Naive thymus-derived CD4-positive, alpha-beta T cell (primary cell): ENCODE results near the gene PGBD2. TPM values are rescaled to one million over a fixed set of nuclear protein-coding genes. Genes with fewer than 3 reads are reported as not detected.

ENCODE experiments used
- ATAC-seq: fragments of 150-1000 bp; cut with Tn5 transposase; 2 replicates; pipeline ENCODE4 v1.10.0; 2021; ENCODE audit warnings: mild to moderate bottlenecking, moderate library complexity
- CTCF ChIA-PET: fragments of 350-600 bp; sonication (Branson Sonifier 250); formaldehyde crosslinking; loops from one replicate; lab custom pipeline; 2021; ENCODE audit warnings: antibody characterized with exemption; lab: Charles Lee
- POLR2A ChIA-PET: fragments of 350-600 bp; sonication (Branson Sonifier 250); formaldehyde crosslinking; loops from one replicate; lab custom pipeline; 2021; ENCODE audit warnings: antibody characterized with exemption, inconsistent platforms; lab: Charles Lee
- DNase-seq, 9 donors: peaks; one replicate each; pipeline versions ENCODE4 v3.0.0 to v3.0.0-alpha.2; 2020 to 2022; ENCODE audit warnings: mixed read lengths in 1 of 9
- H3K27ac ChIP-seq: one replicate; pipeline ENCODE4 v1.7.0; 2013; ENCODE audit warnings: mild to moderate bottlenecking, low read depth, low read length, moderate library complexity
- H3K27me3 ChIP-seq, 2 donors: one replicate each; pipeline ENCODE4 v1.7.0; 2013; ENCODE audit warnings: low read length in 2 of 2, mild to moderate bottlenecking in 2 of 2, moderate library complexity in 2 of 2; ENCODE audit not compliant: control insufficient read depth in 2 of 2, insufficient read depth in 2 of 2
- H3K36me3 ChIP-seq, 3 experiments: 1 replicate in 2 of 3; 2 replicates in 1 of 3; pipeline ENCODE4 v1.7.0; 2013; ENCODE audit warnings: low read length in 3 of 3, mild to moderate bottlenecking in 3 of 3, moderate library complexity in 1 of 3; ENCODE audit not compliant: insufficient read depth in 3 of 3, control insufficient read depth in 2 of 3
- H3K4me1 ChIP-seq, 2 donors: one replicate each; pipeline ENCODE4 v1.7.0; 2013; ENCODE audit warnings: low read length in 2 of 2, mild to moderate bottlenecking in 2 of 2, moderate library complexity in 1 of 2; ENCODE audit not compliant: control insufficient read depth in 2 of 2, insufficient read depth in 2 of 2
- H3K4me3 ChIP-seq: 2 replicates; pipeline ENCODE4 v1.7.0; 2013; ENCODE audit warnings: mild to moderate bottlenecking, low read length
- H3K9me3 ChIP-seq, 3 experiments: 1 replicate in 2 of 3; 2 replicates in 1 of 3; pipeline ENCODE4 v1.7.0; 2013; ENCODE audit warnings: low read length in 3 of 3; ENCODE audit not compliant: control insufficient read depth in 2 of 3
- H3K27ac Mint-ChIP-seq, 9 donors: one replicate each; pipeline ENCODE4 v1.8.0; 2020 to 2022; ENCODE audit warnings: mixed read lengths in 9 of 9, mild to moderate bottlenecking in 8 of 9, moderate library complexity in 5 of 9, inconsistent platforms in 2 of 9
- H3K27me3 Mint-ChIP-seq, 5 donors: one replicate each; pipeline ENCODE4 v1.8.0; 2021 to 2022; ENCODE audit warnings: mixed read lengths in 5 of 5, mild to moderate bottlenecking in 1 of 5
- H3K36me3 Mint-ChIP-seq, 5 donors: one replicate each; pipeline ENCODE4 v1.8.0; 2020 to 2022; ENCODE audit warnings: mixed read lengths in 5 of 5, mild to moderate bottlenecking in 3 of 5, inconsistent platforms in 1 of 5
- H3K4me1 Mint-ChIP-seq, 7 donors: one replicate each; pipeline ENCODE4 v1.8.0; 2020 to 2022; ENCODE audit warnings: mixed read lengths in 7 of 7, mild to moderate bottlenecking in 3 of 7, inconsistent platforms in 1 of 7
- H3K4me3 Mint-ChIP-seq, 10 donors: one replicate each; pipeline ENCODE4 v1.8.0; 2020 to 2022; ENCODE audit warnings: mild to moderate bottlenecking in 10 of 10, mixed read lengths in 10 of 10, moderate library complexity in 6 of 10, inconsistent platforms in 2 of 10
- H3K9me3 Mint-ChIP-seq, 11 donors: one replicate each; pipeline ENCODE4 v1.8.0; 2020 to 2022; ENCODE audit warnings: mixed read lengths in 11 of 11, mild to moderate bottlenecking in 4 of 11, inconsistent platforms in 1 of 11, moderate library complexity in 1 of 11
- intact Hi-C, 2 donors: fragments of 100-400 bp; cut with micrococcal nuclease; formaldehyde crosslinking; loops; one replicate each; pipeline ENCODE4 v1.15.1; 2023
- polyA plus RNA-seq, 2 donors: library from polyadenylated mRNA; unstranded; fragments of 300-500 nt; fragmentation: Illumina TruSeq; gene quantifications; one replicate each; pipeline ENCODE4 v1.2.3, GENCODE V29; 2021
- total RNA-seq, 6 experiments: library from RNA in 5 of 6; stranded (reverse) in 5 of 6; gene quantifications; 1 replicate in 5 of 6; 2 replicates in 1 of 6; pipeline ENCODE4 v1.2.3 and lab custom pipeline; 2021 to 2026

Gene PGBD2, protein sequence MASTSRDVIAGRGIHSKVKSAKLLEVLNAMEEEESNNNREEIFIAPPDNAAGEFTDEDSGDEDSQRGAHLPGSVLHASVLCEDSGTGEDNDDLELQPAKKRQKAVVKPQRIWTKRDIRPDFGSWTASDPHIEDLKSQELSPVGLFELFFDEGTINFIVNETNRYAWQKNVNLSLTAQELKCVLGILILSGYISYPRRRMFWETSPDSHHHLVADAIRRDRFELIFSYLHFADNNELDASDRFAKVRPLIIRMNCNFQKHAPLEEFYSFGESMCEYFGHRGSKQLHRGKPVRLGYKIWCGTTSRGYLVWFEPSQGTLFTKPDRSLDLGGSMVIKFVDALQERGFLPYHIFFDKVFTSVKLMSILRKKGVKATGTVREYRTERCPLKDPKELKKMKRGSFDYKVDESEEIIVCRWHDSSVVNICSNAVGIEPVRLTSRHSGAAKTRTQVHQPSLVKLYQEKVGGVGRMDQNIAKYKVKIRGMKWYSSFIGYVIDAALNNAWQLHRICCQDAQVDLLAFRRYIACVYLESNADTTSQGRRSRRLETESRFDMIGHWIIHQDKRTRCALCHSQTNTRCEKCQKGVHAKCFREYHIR
- total RNA-seq (10 to 100 TPM in 2 of 5 experiments, 1 to 10 TPM in 3; 2.9 to 19.0 (median 7.6) TPM), polyA plus RNA-seq (10 to 100 TPM in 1 of 2 donors, 1 to 10 TPM in 1; 5.7 to 11.2 TPM), total RNA-seq (lab: John Stamatoyannopoulos, UW) (6.6 reads per million, percentile 28 among the genes with 10 or more reads in this experiment)

DNA sequence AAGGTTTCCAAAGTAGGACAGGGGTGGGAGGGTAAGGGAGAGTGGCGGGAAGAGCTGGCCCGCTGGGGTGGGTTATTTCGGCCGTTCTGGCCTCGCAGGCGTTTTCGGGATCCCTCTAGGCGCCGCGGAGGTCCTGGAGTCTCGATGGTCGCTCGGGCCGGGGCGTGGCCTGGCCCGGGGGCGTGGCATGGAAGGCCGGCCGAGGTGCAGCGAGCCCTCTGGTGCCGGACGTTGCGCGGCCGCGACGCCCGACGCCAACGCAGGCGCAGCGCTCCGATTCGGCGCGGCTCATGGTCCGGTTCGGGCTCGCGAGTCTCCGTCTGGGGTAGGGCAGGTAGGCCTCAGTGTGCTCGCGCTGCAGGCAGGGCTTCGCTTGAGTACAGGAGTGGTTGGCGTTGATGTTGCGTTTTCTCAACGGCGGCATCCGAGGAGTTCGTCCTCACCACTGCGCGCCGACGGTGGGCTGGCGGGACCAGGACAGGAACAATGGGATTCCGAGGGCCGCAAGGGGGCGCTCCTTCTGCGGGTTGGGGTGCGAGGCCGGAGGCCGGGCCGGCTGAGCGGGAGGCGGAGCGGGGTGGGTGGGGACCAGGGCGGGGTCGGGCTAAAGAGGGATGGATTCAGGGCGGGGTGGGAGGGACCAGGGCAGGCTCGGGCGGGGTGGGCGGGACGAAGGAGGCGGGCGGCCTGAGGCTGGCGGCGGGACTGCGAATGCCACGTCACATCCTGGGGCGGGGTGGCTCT, at the start of gene PGBD2:
Gene PGBD2, plus strand, starts transcription at position 227 of the 744 bp plus-strand sequence. CDS start 7,628 bp downstream, outside the sequence.
- Histone ChIP-seq H3K27me3 (no peaks in the 10 kb centered on the region), H3K4me1 (peaks cover 9% of the 10 kb centered on the region in 2 donors), H3K27ac (peak within 1 kb of the TSS; percentile 85), H3K9me3 (no peaks in the 10 kb centered on the region), H3K36me3 (no peaks in the 10 kb centered on the region), H3K4me3 (peak within 1 kb of the TSS; percentile 82)
- Mint-ChIP-seq H3K27ac (peak within 1 kb of the TSS; percentile 88 to 99 (median 98)), H3K4me3 (peak within 1 kb of the TSS; percentile 84 to 99 (median 97)), H3K4me1 (peaks cover 20 to 57% (median 44%) of the 10 kb centered on the region in 7 donors), H3K9me3 (no peaks in the 10 kb centered on the region), H3K27me3 (peaks cover 0 to 27% (median 4%) of the 10 kb centered on the region in 5 donors), H3K36me3 (peaks cover 0 to 6% (median 0%) of the 10 kb centered on the region in 5 donors)
- intact Hi-C loops: loop anchor here (1.0 kb wide), 7 partner anchors 18 to 80 kb away; partner anchors contain the start of genes ZNF672 (in 2 of the 2) and ZNF692 (in 2 of the 2)
- peak; percentile 86 to 98 (median 92) for DNase-seq
- peak; percentile 91 for ATAC-seq
- CTCF ChIA-PET: no interaction called here
- POLR2A ChIA-PET: interaction anchor here (0.8 to 2.5 kb wide), 3 partner anchors 21 to 80 kb away, joined by 3 to 9 read pairs (median 6); partner anchors contain the start of gene SH3BP5L

DNA sequence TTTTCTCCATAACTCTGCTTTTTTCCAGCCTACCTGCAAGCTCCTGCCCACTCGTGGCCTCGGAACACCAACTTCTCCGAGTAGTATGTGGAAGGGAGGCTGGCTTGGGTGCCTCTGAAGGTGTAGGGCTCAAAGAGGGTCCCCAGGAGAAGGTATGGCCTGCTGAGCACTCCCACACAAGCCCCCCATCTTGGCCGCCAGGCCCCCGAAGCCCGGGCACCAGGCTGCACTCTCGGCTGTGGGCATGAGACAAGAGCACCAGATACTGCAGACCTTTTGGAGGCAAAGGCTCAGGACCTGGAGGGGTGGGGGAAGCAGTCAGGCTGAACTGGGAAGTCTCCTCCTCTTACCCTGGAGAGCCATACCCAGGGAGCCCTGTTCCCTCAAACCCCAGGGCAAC, 48.8 kb upstream of the PGBD2 start:
- peak overlapping the region; percentile 81 for H3K27ac ChIP-seq
- H3K4me3 ChIP-seq: no peak overlapping the region
- CTCF ChIA-PET: no interaction called here
- no peaks in the 10 kb centered on the region for H3K9me3 ChIP-seq
- H3K9me3 Mint-ChIP-seq: peaks cover 0 to 4% (median 0%) of the 10 kb centered on the region in 11 donors
- DNase-seq (no peak), ATAC-seq (no peak)
- peaks cover 34 to 52% of the 10 kb centered on the region in 2 donors for H3K4me1 ChIP-seq
- POLR2A ChIA-PET: interaction anchor here (1.0 to 9.5 kb wide), 2 partner anchors 16 to 19 kb away, joined by 3 to 154 read pairs; partner anchors contain the start of gene ZNF672
- H3K36me3 ChIP-seq: peaks cover 0 to 25% (median 0%) of the 10 kb centered on the region in 3 experiments
- intact Hi-C loops: no loop called here
- no peaks in the 10 kb centered on the region for H3K27me3 ChIP-seq
- H3K36me3 Mint-ChIP-seq: peaks cover 0 to 16% (median 0%) of the 10 kb centered on the region in 5 donors
- peak overlapping the region in 8 of 10 donors; percentile 81 to 98 (median 90) for H3K4me3 Mint-ChIP-seq
- H3K27me3 Mint-ChIP-seq: no peaks in the 10 kb centered on the region
- H3K27ac Mint-ChIP-seq: peak overlapping the region in 7 of 9 donors; percentile 18 to 98 (median 95)
- peaks cover 7 to 45% (median 43%) of the 10 kb centered on the region in 7 donors for H3K4me1 Mint-ChIP-seq

DNA sequence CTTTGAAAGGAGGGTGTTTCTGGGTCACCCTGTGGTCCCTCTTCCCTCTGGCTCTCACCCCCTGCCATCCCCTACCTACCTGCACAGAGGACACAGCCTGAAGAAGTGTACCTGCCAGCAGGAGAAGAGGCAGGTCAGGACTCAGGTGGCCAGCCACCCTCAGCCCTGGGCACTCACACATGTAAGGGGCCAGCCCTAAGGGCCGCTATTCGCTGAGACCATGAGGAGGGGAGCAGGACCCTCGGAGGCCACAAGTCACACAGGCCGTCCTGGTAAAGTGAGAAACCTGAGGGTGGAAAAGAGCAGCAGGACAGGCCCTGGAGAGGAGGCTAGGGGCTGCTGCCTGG, 48.3 kb upstream of the PGBD2 start:
- DNase-seq: no peak
- peak overlapping the region; percentile 81 for H3K27ac ChIP-seq
- H3K27ac Mint-ChIP-seq: peak overlapping the region; percentile 24 to 98 (median 95)

DNA sequence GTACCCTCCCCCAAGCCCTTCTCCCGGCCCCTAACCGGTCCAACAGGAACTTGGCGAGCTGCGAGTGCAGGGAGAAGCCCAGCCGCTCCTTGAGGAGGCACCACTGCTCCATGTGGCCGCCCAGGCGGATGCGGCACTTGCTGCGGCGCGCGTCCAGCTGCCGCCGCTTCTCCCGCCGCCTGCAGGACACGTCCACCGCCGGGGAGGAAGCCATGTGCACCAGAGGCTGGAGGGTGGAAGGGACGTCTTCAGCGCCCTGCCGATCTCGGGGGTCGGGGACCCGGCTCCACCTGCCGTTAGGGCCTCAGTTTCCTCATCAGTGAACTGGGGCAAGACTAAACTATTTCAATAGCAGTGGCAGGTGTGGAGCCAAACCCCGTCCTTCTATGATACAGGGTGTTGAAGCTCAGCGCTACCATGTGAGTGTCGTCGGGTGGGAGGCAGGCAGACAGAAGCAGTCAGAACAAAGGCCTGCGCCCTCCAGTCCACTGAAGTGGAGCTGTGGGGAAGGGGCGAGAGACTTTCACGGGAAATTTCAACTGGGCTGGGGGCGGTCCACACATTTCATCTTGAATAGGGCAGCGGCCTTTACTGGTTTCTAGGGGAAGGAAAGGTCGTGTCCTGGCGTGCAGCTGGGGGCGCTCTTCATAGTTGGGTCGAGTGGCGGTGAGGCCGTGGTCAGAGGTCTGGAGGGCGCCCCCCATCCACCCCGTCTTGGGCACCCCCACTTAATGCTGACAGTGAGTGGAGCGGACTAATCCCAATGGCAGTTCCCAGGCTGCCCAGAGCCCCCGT, 47.7 kb upstream of the PGBD2 start:
- ChIA-PET CTCF (interaction anchor here (0.7 to 2.5 kb wide), 8 partner anchors 11 to 32 kb away, joined by 3 to 11 read pairs (median 7); partner anchors contain the start of genes SH3BP5L and ZNF672), POLR2A (interaction anchor here (0.6 to 9.5 kb wide), 9 partner anchors 11 to 57 kb away, joined by 3 to 154 read pairs (median 4); partner anchors contain the start of genes SH3BP5L and ZNF672)
- Mint-ChIP-seq H3K4me3 (peak overlapping the region; percentile 81 to 98 (median 91)), H3K36me3 (peaks cover 0 to 18% (median 0%) of the 10 kb centered on the region in 5 donors), H3K4me1 (peaks cover 16 to 53% (median 50%) of the 10 kb centered on the region in 7 donors), H3K27me3 (no peaks in the 10 kb centered on the region), H3K9me3 (peaks cover 0 to 4% (median 0%) of the 10 kb centered on the region in 11 donors), H3K27ac (peak overlapping the region; percentile 90 to 98 (median 96))
- Histone ChIP-seq H3K4me1 (peaks cover 40 to 53% of the 10 kb centered on the region in 2 donors), H3K9me3 (no peaks in the 10 kb centered on the region), H3K27ac (peak overlapping the region; percentile 81), H3K36me3 (peaks cover 0 to 22% (median 0%) of the 10 kb centered on the region in 3 experiments), H3K4me3 (peak overlapping the region; percentile 69), H3K27me3 (no peaks in the 10 kb centered on the region)
- peak in 3 of 9 donors; percentile 16 to 56 (median 20) for DNase-seq
- intact Hi-C loops: loop anchor here in 1 of 2 donors (1.0 kb wide), 1 partner anchor 20 kb away; the partner anchor contains the start of gene ZNF672
- peak; percentile 51 for ATAC-seq

More for the DNA sequence above, 48.3 kb upstream of the PGBD2 start:
- Mint-ChIP-seq H3K36me3 (peaks cover 0 to 18% (median 0%) of the 10 kb centered on the region in 5 donors), H3K27me3 (no peaks in the 10 kb centered on the region), H3K4me3 (peak overlapping the region; percentile 81 to 98 (median 91)), H3K4me1 (peaks cover 12 to 50% (median 48%) of the 10 kb centered on the region in 7 donors), H3K9me3 (peaks cover 0 to 4% (median 0%) of the 10 kb centered on the region in 11 donors)
- Histone ChIP-seq H3K27me3 (no peaks in the 10 kb centered on the region), H3K4me1 (peaks cover 39 to 57% of the 10 kb centered on the region in 2 donors), H3K4me3 (peak overlapping the region; percentile 69), H3K36me3 (peaks cover 0 to 25% (median 0%) of the 10 kb centered on the region in 3 experiments), H3K9me3 (no peaks in the 10 kb centered on the region)
- intact Hi-C loops: loop anchor here in 1 of 2 donors (1.0 kb wide), 1 partner anchor 19 kb away; the partner anchor contains the start of gene ZNF672
- ATAC-seq: no peak
- POLR2A ChIA-PET: interaction anchor here (1.2 to 9.5 kb wide), 6 partner anchors 11 to 58 kb away, joined by 3 to 154 read pairs (median 19); partner anchors contain the start of genes SH3BP5L and ZNF672
- CTCF ChIA-PET: interaction anchor here (1.6 to 2.5 kb wide), 4 partner anchors 16 to 32 kb away, joined by 7 to 11 read pairs (median 8); partner anchors contain the start of gene SH3BP5L
